ENCODE results near the gene FIGNL2.

FIGNL2 gene

DNA sequence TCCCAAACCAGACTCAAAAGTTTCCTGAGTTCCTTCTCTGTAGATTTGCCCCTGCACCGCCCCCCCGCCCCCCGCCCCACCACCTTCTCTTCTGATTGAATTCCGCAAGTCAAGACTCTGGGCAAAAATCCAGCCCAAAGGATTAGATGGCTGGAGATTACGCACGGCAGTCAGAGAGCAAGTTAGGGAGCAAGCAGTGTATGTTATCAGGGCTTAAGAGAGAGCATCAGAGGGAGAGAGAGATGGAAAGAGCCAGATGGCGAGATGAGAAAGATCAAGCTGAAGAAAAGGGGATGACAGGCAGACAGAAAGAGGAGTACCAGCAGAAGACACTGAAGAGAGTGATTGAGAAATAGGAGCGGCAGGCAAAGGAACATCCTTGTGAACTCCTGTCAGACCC lies 25.5 kb upstream of the FIGNL2 start:
- DNase-seq (ENCODE audit: low read depth): no peak
- H3K4me3 ChIP-seq (ENCODE audit: low read depth, low read length): no peak overlapping the region
- TF ChIP-seq, protein P1, sequence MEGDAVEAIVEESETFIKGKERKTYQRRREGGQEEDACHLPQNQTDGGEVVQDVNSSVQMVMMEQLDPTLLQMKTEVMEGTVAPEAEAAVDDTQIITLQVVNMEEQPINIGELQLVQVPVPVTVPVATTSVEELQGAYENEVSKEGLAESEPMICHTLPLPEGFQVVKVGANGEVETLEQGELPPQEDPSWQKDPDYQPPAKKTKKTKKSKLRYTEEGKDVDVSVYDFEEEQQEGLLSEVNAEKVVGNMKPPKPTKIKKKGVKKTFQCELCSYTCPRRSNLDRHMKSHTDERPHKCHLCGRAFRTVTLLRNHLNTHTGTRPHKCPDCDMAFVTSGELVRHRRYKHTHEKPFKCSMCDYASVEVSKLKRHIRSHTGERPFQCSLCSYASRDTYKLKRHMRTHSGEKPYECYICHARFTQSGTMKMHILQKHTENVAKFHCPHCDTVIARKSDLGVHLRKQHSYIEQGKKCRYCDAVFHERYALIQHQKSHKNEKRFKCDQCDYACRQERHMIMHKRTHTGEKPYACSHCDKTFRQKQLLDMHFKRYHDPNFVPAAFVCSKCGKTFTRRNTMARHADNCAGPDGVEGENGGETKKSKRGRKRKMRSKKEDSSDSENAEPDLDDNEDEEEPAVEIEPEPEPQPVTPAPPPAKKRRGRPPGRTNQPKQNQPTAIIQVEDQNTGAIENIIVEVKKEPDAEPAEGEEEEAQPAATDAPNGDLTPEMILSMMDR (conservative IDR thresholded peaks at IDR 0.05; ENCODE audit: low read depth, low read length): no peak

DNA sequence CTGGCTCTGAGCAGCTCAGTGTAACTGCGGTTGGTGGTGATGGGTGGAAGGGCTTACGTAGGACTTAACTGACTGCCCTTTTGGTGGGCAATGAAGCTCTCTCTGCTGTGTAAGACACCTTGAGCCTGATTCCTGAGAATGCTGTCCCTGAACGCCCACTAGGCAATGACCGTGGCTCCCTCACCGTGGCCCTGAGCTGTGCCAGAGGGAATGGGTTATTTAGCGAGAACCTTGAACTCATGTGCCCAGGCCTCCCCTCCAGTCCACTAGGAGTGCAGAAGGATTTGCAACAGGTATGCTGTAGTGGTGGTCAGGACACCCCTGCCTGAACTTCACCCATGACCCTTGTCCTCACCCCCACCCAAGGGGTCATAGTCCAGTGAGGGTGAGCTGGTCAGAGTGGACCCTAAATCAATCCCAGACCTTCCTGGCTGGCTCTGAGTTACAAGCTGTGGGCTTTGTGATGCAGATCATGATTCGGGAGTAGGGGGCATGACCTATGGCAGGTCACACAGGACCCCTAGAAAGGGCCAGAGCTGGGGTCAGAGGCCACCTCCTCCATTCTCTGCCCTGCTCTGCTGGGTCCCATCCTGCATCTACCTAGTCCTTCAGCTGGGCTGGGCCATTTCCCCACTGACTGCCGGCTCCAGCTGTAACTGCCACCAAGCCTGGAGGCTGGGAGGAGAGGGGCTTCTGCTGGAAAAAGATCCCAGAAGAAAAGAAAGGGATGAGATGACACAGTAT lies 24.9 kb upstream of the FIGNL2 start:
- DNase-seq (ENCODE audit: low read depth): no peak
- no peak overlapping the region for H3K4me3 ChIP-seq (ENCODE audit: low read depth, low read length)
- TF ChIP-seq, protein P1 (conservative IDR thresholded peaks at IDR 0.05; ENCODE audit: low read depth, low read length): no peak

DNA sequence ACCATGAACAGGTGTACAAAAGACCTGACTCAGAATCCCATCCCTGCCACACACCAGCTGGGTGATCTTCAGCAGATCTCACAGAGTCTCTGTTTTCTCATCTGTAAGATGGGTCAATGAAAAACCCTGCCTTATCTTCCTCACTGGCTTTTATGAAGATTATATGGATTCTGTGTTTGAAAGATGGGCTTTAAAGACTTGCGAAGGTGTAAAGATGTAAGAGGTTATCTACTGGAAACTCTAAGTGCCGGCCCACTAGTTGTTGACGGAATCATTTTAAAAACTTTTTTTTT lies 24.1 kb upstream of the FIGNL2 start:
- no peak overlapping the region for H3K4me3 ChIP-seq (ENCODE audit: low read depth, low read length)
- DNase-seq (ENCODE audit: low read depth): no peak
- TF ChIP-seq, protein P1 (conservative IDR thresholded peaks at IDR 0.05; ENCODE audit: low read depth, low read length): no peak

DNA sequence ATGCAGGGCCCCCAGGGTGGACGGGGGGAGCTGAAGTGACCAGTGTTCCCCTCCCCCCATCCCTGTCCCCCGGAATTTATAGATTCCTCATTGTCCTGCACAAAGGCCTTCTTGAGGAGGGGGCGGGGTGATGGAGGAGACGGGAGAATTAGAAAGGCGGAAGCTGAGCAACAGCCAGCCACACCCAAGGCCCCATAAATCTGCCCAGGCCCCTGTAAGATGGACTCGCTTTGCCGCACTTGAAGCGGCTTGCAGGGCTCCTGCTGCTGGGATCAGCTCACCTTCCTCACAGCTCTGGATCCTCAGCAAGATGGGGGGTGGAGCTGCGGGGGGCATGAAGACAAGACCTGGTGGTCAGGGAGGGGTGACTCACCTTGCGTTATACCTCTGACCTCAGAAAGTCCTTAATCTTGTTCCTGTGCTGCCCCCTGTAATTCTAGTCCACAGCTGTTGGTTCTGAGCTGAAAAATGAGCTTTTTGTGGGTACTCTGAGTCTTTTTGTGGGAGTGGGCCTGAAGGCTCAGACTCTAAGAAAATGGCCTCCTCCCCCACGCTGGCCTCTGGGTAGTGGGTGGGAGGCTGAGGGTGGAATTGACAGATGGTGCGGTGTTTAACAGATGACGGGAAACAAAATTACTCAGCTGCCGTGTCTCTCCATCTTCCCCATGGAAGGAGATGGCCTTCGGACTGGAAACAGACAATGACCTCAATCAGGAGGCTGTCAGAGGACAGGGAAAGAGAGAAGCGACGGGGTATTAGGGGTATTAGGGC lies 23.6 kb upstream of the FIGNL2 start:
- no peak overlapping the region for H3K4me3 ChIP-seq (ENCODE audit: low read depth, low read length)
- DNase-seq (ENCODE audit: low read depth): no peak
- TF ChIP-seq, protein P1 (conservative IDR thresholded peaks at IDR 0.05; ENCODE audit: low read depth, low read length): no peak

DNA sequence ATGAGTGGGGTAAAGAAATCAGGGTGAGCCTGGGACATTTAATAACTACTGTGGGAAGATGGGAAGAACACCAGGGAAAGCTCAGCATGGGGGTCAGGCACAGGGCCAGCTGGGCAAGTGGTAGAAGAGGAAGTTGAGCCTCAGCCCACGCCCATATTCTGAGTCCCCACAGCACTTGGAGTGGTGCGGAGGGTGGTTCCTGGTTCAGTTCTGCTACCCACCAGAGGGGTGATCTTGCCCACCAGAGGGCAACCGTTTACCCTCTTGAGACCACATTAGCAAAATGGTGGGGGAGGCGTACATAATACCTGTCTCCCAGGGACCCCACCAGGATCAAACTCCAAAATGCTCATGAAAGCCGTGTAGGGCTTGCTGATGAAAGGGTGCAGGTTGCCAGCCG lies 22.6 kb upstream of the FIGNL2 start:
- DNase-seq (ENCODE audit: low read depth): no peak
- TF ChIP-seq, protein P1 (conservative IDR thresholded peaks at IDR 0.05; ENCODE audit: low read depth, low read length): no peak
- H3K4me3 ChIP-seq (ENCODE audit: low read depth, low read length): no peak overlapping the region

DNA sequence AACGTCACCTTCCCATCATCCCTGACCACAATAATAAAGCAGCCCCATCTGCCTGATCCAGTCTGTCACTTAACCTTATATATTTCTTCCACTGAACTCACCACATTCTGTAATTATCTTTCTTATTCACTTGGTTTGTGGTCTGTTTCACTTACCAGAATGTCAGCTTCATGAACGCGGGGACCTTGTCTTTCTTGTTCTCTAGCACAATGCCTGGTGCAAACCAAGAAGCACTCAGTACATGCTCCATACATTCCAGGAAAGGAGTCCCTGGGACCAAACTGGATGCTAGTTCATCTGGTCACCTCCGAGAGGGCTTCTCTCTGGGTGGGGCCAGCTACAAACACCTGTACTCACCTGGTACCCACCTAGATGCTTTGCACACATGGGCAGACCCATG lies 22.0 kb upstream of the FIGNL2 start:
- TF ChIP-seq, protein P1 (conservative IDR thresholded peaks at IDR 0.05; ENCODE audit: low read depth, low read length): no peak
- no peak overlapping the region for H3K4me3 ChIP-seq (ENCODE audit: low read depth, low read length)
- DNase-seq (ENCODE audit: low read depth): no peak

DNA sequence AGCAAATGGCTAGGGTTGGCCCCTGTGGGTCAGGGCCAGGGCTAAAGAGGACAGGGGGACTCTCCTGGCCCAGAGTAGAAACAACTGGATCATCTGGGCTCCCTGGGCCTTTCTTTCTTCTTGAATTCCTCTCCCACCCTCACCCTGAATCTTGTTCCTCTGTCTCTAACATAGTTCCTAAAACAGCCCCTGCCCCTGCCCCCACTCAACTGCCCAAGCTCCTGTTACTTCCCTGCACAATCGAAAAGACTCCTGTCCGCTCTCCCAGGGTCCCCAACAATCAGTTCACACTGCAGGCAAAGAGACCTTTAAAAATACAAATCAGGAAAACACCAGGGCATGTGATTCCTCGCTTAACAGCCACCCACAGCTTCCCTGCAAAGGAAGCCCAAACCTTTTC lies 21.4 kb upstream of the FIGNL2 start:
- no peak for DNase-seq (ENCODE audit: low read depth)
- TF ChIP-seq, protein P1 (conservative IDR thresholded peaks at IDR 0.05; ENCODE audit: low read depth, low read length): no peak
- H3K4me3 ChIP-seq (ENCODE audit: low read depth, low read length): no peak overlapping the region
